ENCODE results near the gene PCDHA5.
"Not testable (repeated sequence)": the region's sequence is repeated elsewhere in the genome, so short reads cannot be mapped to it uniquely, and the experiment has no call there.

The PCDHA5 gene

GRCh38 chr5:140821375-140822280 lies at the start of gene PCDHA5:
TSS of gene PCDHA5 (plus strand) at chr5:140821613.
- no peak for DNase-seq (ENCODE audit: low read depth)

- DNase-seq (ENCODE audit: low read depth): no peak
Observed at GRCh38 chr5:140780512-140780911, 40.9 kb upstream of the PCDHA5 start.

- DNase-seq (ENCODE audit: low read depth): no peak
Observed at GRCh38 chr5:140785905-140786686, 35.3 kb upstream of the PCDHA5 start, which contains the start of gene PCDHA1. TSS of gene PCDHA1 (plus strand) at chr5:140786140.

- DNase-seq (ENCODE audit: low read depth): not testable (repeated sequence)
Observed at GRCh38 chr5:140787422-140787821, 34.0 kb upstream of the PCDHA5 start.

- DNase-seq (ENCODE audit: low read depth): not testable (repeated sequence)
Observed at GRCh38 chr5:140787849-140788504, 33.4 kb upstream of the PCDHA5 start.

GRCh38 chr5:140791089-140791488 lies 30.3 kb upstream of the PCDHA5 start:
- DNase-seq (ENCODE audit: low read depth): no peak

GRCh38 chr5:140794595-140795258 lies 26.7 kb upstream of the PCDHA5 start, which contains the start of gene PCDHA2:
TSS of gene PCDHA2 (plus strand) at chr5:140794852.
- no peak for DNase-seq (ENCODE audit: low read depth)

GRCh38 chr5:140795259-140795641 lies 26.2 kb upstream of the PCDHA5 start:
- no peak for DNase-seq (ENCODE audit: low read depth)

- not testable (repeated sequence) for DNase-seq (ENCODE audit: low read depth)
Observed at GRCh38 chr5:140796072-140796717, 25.2 kb upstream of the PCDHA5 start.

GRCh38 chr5:140796718-140797095 lies 24.7 kb upstream of the PCDHA5 start:
- DNase-seq (ENCODE audit: low read depth): no peak

- no peak for DNase-seq (ENCODE audit: low read depth)
Observed at GRCh38 chr5:140800816-140801493, 20.5 kb upstream of the PCDHA5 start, which contains the start of gene PCDHA3. TSS of gene PCDHA3 (plus strand) at chr5:140801057.

GRCh38 chr5:140801494-140801841 lies 19.9 kb upstream of the PCDHA5 start:
- DNase-seq (ENCODE audit: low read depth): no peak

- DNase-seq (ENCODE audit: low read depth): not testable (repeated sequence)
Observed at GRCh38 chr5:140802381-140802780, 19.0 kb upstream of the PCDHA5 start.

- no peak for DNase-seq (ENCODE audit: low read depth)
Observed at GRCh38 chr5:140802781-140803271, 18.6 kb upstream of the PCDHA5 start.

- DNase-seq (ENCODE audit: low read depth): no peak
Observed at GRCh38 chr5:140806834-140807775, 14.3 kb upstream of the PCDHA5 start, which contains the start of gene PCDHA4. TSS of gene PCDHA4 (plus strand) at chr5:140807068.

GRCh38 chr5:140808241-140808888 lies 13.0 kb upstream of the PCDHA5 start:
- not testable (repeated sequence) for DNase-seq (ENCODE audit: low read depth)

GRCh38 chr5:140808889-140809291 lies 12.5 kb upstream of the PCDHA5 start:
- DNase-seq (ENCODE audit: low read depth): no peak

GRCh38 chr5:140822281-140822629 lies 842 bp downstream of the PCDHA5 start:
- DNase-seq (ENCODE audit: low read depth): no peak

GRCh38 chr5:140822969-140823368 lies 1.6 kb downstream of the PCDHA5 start:
- not testable (repeated sequence) for DNase-seq (ENCODE audit: low read depth)

All from HS-27A (cell line).